GM23338 (cell line): ENCODE measurements around the gene FBXO28.

Experiments used
- EZH2 ChIP-seq: fragments of 200-600 bp; sonication (generic); IDR thresholded peaks from one replicate; pipeline ENCODE4 v1.8.0; 2017; ENCODE audit warnings: antibody characterized with exemption, mild to moderate bottlenecking, low read depth; ENCODE audit not compliant: unreplicated experiment
- POLR2AphosphoS5 ChIP-seq: IDR thresholded peaks from 2 replicates; pipeline ENCODE4 v1.6.1; 2016; ENCODE audit warnings: antibody characterized with exemption, low read depth
- TF ChIP-seq, protein P1 (sequence below), 2 experiments: fragments of 200-600 bp in 1 of 2; sonication (generic) in 1 of 2; conservative IDR thresholded peaks; 2 replicates each; pipeline versions ENCODE4 v1.5.1 to v1.6.1; 2016 to 2017; ENCODE audit warnings: antibody characterized with exemption in 2 of 2, low read depth in 2 of 2, mild to moderate bottlenecking in 2 of 2, moderate library complexity in 1 of 2

DNA sequence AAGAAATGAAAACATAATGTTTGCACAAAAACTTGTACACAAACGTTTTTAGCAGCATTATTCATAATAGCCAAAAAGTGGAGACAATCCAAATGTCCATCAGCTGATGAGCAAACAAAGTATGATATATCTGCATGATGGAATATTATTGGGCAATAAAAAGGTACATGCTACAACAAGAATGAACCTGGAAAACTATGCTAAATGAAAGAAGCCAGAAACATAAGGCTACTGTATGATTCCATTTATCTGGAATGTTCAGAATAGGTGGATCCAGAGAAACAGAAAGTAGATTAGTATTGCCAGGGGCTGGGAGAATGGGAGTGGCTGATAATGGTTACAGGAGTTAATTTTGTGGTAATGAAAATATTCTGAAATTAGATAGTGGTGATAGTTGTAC, 19.0 kb downstream of the FBXO28 start:
- TF ChIP-seq, protein P1, sequence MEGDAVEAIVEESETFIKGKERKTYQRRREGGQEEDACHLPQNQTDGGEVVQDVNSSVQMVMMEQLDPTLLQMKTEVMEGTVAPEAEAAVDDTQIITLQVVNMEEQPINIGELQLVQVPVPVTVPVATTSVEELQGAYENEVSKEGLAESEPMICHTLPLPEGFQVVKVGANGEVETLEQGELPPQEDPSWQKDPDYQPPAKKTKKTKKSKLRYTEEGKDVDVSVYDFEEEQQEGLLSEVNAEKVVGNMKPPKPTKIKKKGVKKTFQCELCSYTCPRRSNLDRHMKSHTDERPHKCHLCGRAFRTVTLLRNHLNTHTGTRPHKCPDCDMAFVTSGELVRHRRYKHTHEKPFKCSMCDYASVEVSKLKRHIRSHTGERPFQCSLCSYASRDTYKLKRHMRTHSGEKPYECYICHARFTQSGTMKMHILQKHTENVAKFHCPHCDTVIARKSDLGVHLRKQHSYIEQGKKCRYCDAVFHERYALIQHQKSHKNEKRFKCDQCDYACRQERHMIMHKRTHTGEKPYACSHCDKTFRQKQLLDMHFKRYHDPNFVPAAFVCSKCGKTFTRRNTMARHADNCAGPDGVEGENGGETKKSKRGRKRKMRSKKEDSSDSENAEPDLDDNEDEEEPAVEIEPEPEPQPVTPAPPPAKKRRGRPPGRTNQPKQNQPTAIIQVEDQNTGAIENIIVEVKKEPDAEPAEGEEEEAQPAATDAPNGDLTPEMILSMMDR (conservative IDR thresholded peaks at IDR 0.05; ENCODE audit: low read depth in 2 of 2), result no peak
- TF ChIP-seq POLR2AphosphoS5 (no peak), EZH2 (no peak)
